ENCODE results near the gene TNFRSF1A.
A peak's percentile ranks its signal among the peaks of the same experiment; 100 is the strongest.

Gene TNFRSF1A

GRCh38 chr12:6374028-6374785 is 32.3 kb upstream of the TNFRSF1A start:
- DNase-seq: no peak

GRCh38 chr12:6373022-6373787 is 31.3 kb upstream of the TNFRSF1A start:
- DNase-seq: no peak

GRCh38 chr12:6372403-6373003 is 30.6 kb upstream of the TNFRSF1A start:
- DNase-seq: no peak

GRCh38 chr12:6370994-6371754 is 29.3 kb upstream of the TNFRSF1A start:
- no peak for DNase-seq

GRCh38 chr12:6370576-6370935 is 28.7 kb upstream of the TNFRSF1A start:
- DNase-seq: no peak

- DNase-seq: no peak
Measured at GRCh38 chr12:6369916-6370575, 28.2 kb upstream of the TNFRSF1A start.

GRCh38 chr12:6368906-6369525 is 27.1 kb upstream of the TNFRSF1A start:
- DNase-seq: no peak

GRCh38 chr12:6367969-6368892 is 26.4 kb upstream of the TNFRSF1A start:
- no peak for DNase-seq

- DNase-seq: no peak
Measured at GRCh38 chr12:6367065-6367968, 25.4 kb upstream of the TNFRSF1A start.

- DNase-seq: no peak
Measured at GRCh38 chr12:6364044-6364374, 22.1 kb upstream of the TNFRSF1A start.

GRCh38 chr12:6363330-6364043 is 21.6 kb upstream of the TNFRSF1A start:
- DNase-seq: peak; percentile 59

GRCh38 chr12:6363010-6363329 is 21.1 kb upstream of the TNFRSF1A start:
- no peak for DNase-seq

GRCh38 chr12:6362403-6362802 is 20.5 kb upstream of the TNFRSF1A start:
- DNase-seq: no peak

GRCh38 chr12:6361834-6362233 is 20.0 kb upstream of the TNFRSF1A start:
- no peak for DNase-seq

GRCh38 chr12:6360578-6361490 is 19.0 kb upstream of the TNFRSF1A start:
- no peak for DNase-seq

- DNase-seq: no peak
Measured at GRCh38 chr12:6360080-6360571, 18.2 kb upstream of the TNFRSF1A start.

GRCh38 chr12:6358881-6359280 is 17.0 kb upstream of the TNFRSF1A start:
- no peak for DNase-seq

- no peak for DNase-seq
Measured at GRCh38 chr12:6356374-6356820, 14.5 kb upstream of the TNFRSF1A start.

Measured in effector CD8-positive, alpha-beta T cell (primary cell).